ENCODE data around the gene GPHN.

DNA sequence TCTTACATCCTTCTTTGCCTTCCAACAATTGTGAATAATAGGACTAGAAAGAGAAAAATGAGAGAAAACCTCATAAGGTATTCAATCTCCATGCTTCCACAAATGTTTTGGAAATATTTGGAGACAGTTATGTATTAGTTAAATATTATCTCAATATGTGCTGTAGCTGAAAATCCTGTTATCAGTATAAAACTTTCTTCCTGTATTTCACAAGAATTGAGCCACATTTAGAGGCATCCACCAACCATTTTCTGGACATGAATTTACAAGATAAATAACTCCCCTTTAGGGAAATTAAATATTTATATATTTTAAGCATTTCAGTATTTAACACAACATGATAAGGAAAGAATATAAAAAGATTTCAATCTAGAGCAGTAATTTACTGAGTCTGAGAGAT is 200.3 kb downstream of the GPHN start:
- TF ChIP-seq HCFC1 (IDR thresholded peaks at IDR 0.05; ENCODE audit: low read length) (no peak), ZNF217 (IDR thresholded peaks at IDR 0.05) (no peak), RCOR1 (conservative IDR thresholded peaks at IDR 0.05; ENCODE audit: low read depth, low read length) (no peak), TAF1 (IDR thresholded peaks at IDR 0.05; ENCODE audit: borderline replicate concordance, low read depth, low read length) (no peak), RBBP5 (conservative IDR thresholded peaks at IDR 0.05) (no peak), FOXM1 (IDR thresholded peaks at IDR 0.05; ENCODE audit: low read depth, low read length) (no peak), CEBPB (IDR thresholded peaks at IDR 0.05; ENCODE audit: borderline replicate concordance in 1 of 2, low read depth in 2 of 2, low read length in 2 of 2) (no peak), TCF7 (IDR thresholded peaks at IDR 0.05; ENCODE audit: borderline replicate concordance) (no peak), PAX5 (IDR thresholded peaks at IDR 0.05; ENCODE audit: borderline replicate concordance, low read depth, low read length) (no peak)
- TF ChIP-seq, protein P1, sequence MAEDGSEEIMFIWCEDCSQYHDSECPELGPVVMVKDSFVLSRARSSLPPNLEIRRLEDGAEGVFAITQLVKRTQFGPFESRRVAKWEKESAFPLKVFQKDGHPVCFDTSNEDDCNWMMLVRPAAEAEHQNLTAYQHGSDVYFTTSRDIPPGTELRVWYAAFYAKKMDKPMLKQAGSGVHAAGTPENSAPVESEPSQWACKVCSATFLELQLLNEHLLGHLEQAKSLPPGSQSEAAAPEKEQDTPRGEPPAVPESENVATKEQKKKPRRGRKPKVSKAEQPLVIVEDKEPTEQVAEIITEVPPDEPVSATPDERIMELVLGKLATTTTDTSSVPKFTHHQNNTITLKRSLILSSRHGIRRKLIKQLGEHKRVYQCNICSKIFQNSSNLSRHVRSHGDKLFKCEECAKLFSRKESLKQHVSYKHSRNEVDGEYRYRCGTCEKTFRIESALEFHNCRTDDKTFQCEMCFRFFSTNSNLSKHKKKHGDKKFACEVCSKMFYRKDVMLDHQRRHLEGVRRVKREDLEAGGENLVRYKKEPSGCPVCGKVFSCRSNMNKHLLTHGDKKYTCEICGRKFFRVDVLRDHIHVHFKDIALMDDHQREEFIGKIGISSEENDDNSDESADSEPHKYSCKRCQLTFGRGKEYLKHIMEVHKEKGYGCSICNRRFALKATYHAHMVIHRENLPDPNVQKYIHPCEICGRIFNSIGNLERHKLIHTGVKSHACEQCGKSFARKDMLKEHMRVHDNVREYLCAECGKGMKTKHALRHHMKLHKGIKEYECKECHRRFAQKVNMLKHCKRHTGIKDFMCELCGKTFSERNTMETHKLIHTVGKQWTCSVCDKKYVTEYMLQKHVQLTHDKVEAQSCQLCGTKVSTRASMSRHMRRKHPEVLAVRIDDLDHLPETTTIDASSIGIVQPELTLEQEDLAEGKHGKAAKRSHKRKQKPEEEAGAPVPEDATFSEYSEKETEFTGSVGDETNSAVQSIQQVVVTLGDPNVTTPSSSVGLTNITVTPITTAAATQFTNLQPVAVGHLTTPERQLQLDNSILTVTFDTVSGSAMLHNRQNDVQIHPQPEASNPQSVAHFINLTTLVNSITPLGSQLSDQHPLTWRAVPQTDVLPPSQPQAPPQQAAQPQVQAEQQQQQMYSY (CRISPR knock-in tag; IDR thresholded peaks at IDR 0.05) = no peak
- TF ChIP-seq, protein P2, sequence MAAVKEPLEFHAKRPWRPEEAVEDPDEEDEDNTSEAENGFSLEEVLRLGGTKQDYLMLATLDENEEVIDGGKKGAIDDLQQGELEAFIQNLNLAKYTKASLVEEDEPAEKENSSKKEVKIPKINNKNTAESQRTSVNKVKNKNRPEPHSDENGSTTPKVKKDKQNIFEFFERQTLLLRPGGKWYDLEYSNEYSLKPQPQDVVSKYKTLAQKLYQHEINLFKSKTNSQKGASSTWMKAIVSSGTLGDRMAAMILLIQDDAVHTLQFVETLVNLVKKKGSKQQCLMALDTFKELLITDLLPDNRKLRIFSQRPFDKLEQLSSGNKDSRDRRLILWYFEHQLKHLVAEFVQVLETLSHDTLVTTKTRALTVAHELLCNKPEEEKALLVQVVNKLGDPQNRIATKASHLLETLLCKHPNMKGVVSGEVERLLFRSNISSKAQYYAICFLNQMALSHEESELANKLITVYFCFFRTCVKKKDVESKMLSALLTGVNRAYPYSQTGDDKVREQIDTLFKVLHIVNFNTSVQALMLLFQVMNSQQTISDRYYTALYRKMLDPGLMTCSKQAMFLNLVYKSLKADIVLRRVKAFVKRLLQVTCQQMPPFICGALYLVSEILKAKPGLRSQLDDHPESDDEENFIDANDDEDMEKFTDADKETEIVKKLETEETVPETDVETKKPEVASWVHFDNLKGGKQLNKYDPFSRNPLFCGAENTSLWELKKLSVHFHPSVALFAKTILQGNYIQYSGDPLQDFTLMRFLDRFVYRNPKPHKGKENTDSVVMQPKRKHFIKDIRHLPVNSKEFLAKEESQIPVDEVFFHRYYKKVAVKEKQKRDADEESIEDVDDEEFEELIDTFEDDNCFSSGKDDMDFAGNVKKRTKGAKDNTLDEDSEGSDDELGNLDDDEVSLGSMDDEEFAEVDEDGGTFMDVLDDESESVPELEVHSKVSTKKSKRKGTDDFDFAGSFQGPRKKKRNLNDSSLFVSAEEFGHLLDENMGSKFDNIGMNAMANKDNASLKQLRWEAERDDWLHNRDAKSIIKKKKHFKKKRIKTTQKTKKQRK (IDR thresholded peaks at IDR 0.05; ENCODE audit: low read depth, low read length) = no peak
- TF ChIP-seq, protein P3, sequence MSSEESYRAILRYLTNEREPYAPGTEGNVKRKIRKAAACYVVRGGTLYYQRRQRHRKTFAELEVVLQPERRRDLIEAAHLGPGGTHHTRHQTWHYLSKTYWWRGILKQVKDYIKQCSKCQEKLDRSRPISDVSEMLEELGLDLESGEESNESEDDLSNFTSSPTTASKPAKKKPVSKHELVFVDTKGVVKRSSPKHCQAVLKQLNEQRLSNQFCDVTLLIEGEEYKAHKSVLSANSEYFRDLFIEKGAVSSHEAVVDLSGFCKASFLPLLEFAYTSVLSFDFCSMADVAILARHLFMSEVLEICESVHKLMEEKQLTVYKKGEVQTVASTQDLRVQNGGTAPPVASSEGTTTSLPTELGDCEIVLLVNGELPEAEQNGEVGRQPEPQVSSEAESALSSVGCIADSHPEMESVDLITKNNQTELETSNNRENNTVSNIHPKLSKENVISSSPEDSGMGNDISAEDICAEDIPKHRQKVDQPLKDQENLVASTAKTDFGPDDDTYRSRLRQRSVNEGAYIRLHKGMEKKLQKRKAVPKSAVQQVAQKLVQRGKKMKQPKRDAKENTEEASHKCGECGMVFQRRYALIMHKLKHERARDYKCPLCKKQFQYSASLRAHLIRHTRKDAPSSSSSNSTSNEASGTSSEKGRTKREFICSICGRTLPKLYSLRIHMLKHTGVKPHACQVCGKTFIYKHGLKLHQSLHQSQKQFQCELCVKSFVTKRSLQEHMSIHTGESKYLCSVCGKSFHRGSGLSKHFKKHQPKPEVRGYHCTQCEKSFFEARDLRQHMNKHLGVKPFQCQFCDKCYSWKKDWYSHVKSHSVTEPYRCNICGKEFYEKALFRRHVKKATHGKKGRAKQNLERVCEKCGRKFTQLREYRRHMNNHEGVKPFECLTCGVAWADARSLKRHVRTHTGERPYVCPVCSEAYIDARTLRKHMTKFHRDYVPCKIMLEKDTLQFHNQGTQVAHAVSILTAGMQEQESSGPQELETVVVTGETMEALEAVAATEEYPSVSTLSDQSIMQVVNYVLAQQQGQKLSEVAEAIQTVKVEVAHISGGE (CRISPR knock-in tag; IDR thresholded peaks at IDR 0.05) = no peak
- TF ChIP-seq, protein P4, sequence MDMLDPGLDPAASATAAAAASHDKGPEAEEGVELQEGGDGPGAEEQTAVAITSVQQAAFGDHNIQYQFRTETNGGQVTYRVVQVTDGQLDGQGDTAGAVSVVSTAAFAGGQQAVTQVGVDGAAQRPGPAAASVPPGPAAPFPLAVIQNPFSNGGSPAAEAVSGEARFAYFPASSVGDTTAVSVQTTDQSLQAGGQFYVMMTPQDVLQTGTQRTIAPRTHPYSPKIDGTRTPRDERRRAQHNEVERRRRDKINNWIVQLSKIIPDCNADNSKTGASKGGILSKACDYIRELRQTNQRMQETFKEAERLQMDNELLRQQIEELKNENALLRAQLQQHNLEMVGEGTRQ (IDR thresholded peaks at IDR 0.05; ENCODE audit: borderline replicate concordance, low read depth, low read length) = no peak
- TF ChIP-seq, protein P5, sequence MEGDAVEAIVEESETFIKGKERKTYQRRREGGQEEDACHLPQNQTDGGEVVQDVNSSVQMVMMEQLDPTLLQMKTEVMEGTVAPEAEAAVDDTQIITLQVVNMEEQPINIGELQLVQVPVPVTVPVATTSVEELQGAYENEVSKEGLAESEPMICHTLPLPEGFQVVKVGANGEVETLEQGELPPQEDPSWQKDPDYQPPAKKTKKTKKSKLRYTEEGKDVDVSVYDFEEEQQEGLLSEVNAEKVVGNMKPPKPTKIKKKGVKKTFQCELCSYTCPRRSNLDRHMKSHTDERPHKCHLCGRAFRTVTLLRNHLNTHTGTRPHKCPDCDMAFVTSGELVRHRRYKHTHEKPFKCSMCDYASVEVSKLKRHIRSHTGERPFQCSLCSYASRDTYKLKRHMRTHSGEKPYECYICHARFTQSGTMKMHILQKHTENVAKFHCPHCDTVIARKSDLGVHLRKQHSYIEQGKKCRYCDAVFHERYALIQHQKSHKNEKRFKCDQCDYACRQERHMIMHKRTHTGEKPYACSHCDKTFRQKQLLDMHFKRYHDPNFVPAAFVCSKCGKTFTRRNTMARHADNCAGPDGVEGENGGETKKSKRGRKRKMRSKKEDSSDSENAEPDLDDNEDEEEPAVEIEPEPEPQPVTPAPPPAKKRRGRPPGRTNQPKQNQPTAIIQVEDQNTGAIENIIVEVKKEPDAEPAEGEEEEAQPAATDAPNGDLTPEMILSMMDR (IDR thresholded peaks at IDR 0.05 in 2 of 3, conservative IDR thresholded peaks at IDR 0.05 in 1 of 3; ENCODE audit: control insufficient read depth in 2 of 3, extremely low read depth in 1 of 3, insufficient read depth in 1 of 3, low read depth in 3 of 3, low read length in 3 of 3) = no peak
